Suprapubic skin (tissue), 4 donors: ENCODE results near the gene ARHGAP22.

Source experiments
- CTCF ChIP-seq, 2 donors: fragments of 200-600 bp in 1 of 2; fragments of 450-650 bp in 1 of 2; sonication (generic) in 1 of 2; IDR thresholded peaks; one replicate each; pipeline ENCODE4 v1.5.1; 2016 to 2019; ENCODE audit warnings: antibody characterized with exemption in 2 of 2, mild to moderate bottlenecking in 1 of 2, moderate library complexity in 1 of 2
- EP300 ChIP-seq: sonication (generic); formaldehyde crosslinking; IDR thresholded peaks from one replicate; pipeline ENCODE4 v1.6.1; 2017; ENCODE audit warnings: antibody characterized with exemption
- POLR2A ChIP-seq, 2 donors: fragments of 450-650 bp; IDR thresholded peaks; one replicate each; pipeline ENCODE4 v1.6.1; 2017; ENCODE audit warnings: antibody characterized with exemption in 2 of 2, mild to moderate bottlenecking in 2 of 2, moderate library complexity in 2 of 2
- POLR2AphosphoS5 ChIP-seq, 3 donors: sonication (generic); formaldehyde crosslinking; IDR thresholded peaks; one replicate each; pipeline ENCODE4 v1.6.1; 2017; ENCODE audit warnings: antibody characterized with exemption in 3 of 3

GRCh38 chr10:48545462-48546145 lies 59.3 kb downstream of the ARHGAP22 start:
- TF ChIP-seq CTCF (IDR thresholded peaks at IDR 0.05), result no peak
- no peak for TF ChIP-seq POLR2A (IDR thresholded peaks at IDR 0.05)
- TF ChIP-seq POLR2AphosphoS5 (IDR thresholded peaks at IDR 0.05), result no peak
- TF ChIP-seq EP300, result no peak
